Pancreas (tissue), 10 donors: ENCODE measurements around the gene KIAA0825. TPM values are rescaled to one million over a fixed set of nuclear protein-coding genes. Genes with fewer than 3 reads are reported as not detected.

Source experiments
- ATAC-seq, 4 donors: fragments of 200-7000 bp; cut with Tn5 transposase; one replicate each; pipeline versions ENCODE4 v1.8.0 to v1.9.1; 2020; ENCODE audit warnings: mild to moderate bottlenecking in 4 of 4, moderate library complexity in 4 of 4
- DNase-seq, 6 donors: peaks; one replicate each; pipeline ENCODE4 v3.0.0-alpha.2; 2020
- FAIRE-seq: peaks from 2 replicates; lab custom pipeline; 2012; peaks lifted over from hg19 to GRCh38; lab: Jason Lieb, UNC
- H3K27ac ChIP-seq, 4 donors: fragments of 200-600 bp; sonication (generic); 1 replicate in 3 of 4; 2 replicates in 1 of 4; pipeline versions ENCODE4 v1.5.0 to v1.8.0; 2020
- H3K27me3 ChIP-seq, 4 donors: fragments of 200-600 bp; one replicate each; pipeline ENCODE4 v1.8.0; 2021
- H3K36me3 ChIP-seq, 3 donors: fragments of 200-600 bp; sonication (generic) in 1 of 3; one replicate each; pipeline versions ENCODE4 v1.5.0 to v1.8.0; 2020 to 2021
- H3K4me1 ChIP-seq, 3 donors: fragments of 200-600 bp; one replicate each; pipeline ENCODE4 v1.8.0; 2021
- H3K4me3 ChIP-seq, 4 donors: fragments of 200-600 bp; sonication (generic) in 2 of 4; one replicate each; pipeline versions ENCODE4 v1.5.0 to v1.8.0; 2020 to 2021
- H3K9me3 ChIP-seq, 4 donors: fragments of 200-600 bp; one replicate each; pipeline ENCODE4 v1.8.0; 2021
- CTCF ChIP-seq, 4 donors: fragments of 200-600 bp; sonication (generic) in 3 of 4; IDR thresholded peaks; one replicate each; pipeline versions ENCODE4 v1.5.0 to v1.8.0; 2021; ENCODE audit warnings: antibody characterized with exemption in 4 of 4
- WGBS, 2 donors: extraction: QIAGEN DNeasy Blood & Tissue Kit; methylation state at CpG; one replicate each; pipeline ENCODE4 v1.1.7; 2013; 5-methylcytosine and 5-hydroxymethylcytosine counted together
- intact Hi-C, 3 donors: fragments of 100-400 bp; cut with DNase I; formaldehyde crosslinking; loops; one replicate each; pipeline versions ENCODE4 v1.11.1 to v1.14.2; 2022
- polyA plus RNA-seq, 2 donors: library from polyadenylated mRNA; stranded (reverse); fragments of 200-250 nt; gene quantifications; one replicate each; pipeline ENCODE4 v1.2.3, GENCODE V29; 2013
- total RNA-seq, 6 donors: library from RNA; stranded (reverse); fragmentation: NEBNext Ultra II Directional in 4 of 6; extraction: Animal tissue kit (Norgen Biotek cat#: 25700) in 4 of 6; gene quantifications; one replicate each; pipeline versions ENCODE4 v1.2.1 to v1.2.4, GENCODE V29; 2021 to 2023
- donor health status: healthy with polysubstance abuse.
- donor health status: DM: no; HTN: no; CAD: no; lungs with moderate emphysema.
- donor health status: DM: no; HTN: no; CAD: no.
- donor health status: control.
- donor health status: control.
- donor health status: Bipolar disorder and iron deficiency.
- donor health status: DM: yes; HTN: yes; CAD: no.
- donor health status: DM: no; HTN: no; CAD: no.
- donor health status: DM: no; HTN: no; CAD: no.
- donor health status: DM: yes; HTN: yes; CAD: no.

KIAA0825 gene
- total and polyA plus RNA-seq, 8 donors, result 0.33 to 3.1 (median 2.0) TPM

- H3K27ac ChIP-seq, result no peak overlapping the region
- H3K4me3 ChIP-seq, result no peak overlapping the region
- no peaks in the 10 kb centered on the region for H3K27me3 ChIP-seq
- H3K4me1 ChIP-seq, result peaks cover 0 to 5% (median 0%) of the 10 kb centered on the region in 3 donors
- DNase-seq, result no peak
- ATAC-seq, result no peak
- no peaks in the 10 kb centered on the region for H3K36me3 ChIP-seq
- H3K9me3 ChIP-seq, result no peaks in the 10 kb centered on the region
- 91 to 94% methylated on average over 2 of the region's 2 CpGs for whole genome bisulfite sequencing, 2 donors
- intact Hi-C loops, result no loop called here
- TF ChIP-seq CTCF (IDR thresholded peaks at IDR 0.05), result no peak
- FAIRE-seq, result no peak
These were observed 335.3 kb downstream of the KIAA0825 start for GRCh38 chr5:94283093-94283492.

GRCh38 chr5:94281236-94281801, 337.1 kb downstream of the KIAA0825 start:
- H3K27me3 ChIP-seq, result no peaks in the 10 kb centered on the region
- H3K27ac ChIP-seq, result no peak overlapping the region
- no peaks in the 10 kb centered on the region for H3K9me3 ChIP-seq
- 86 to 92% methylated on average over 2 of the region's 2 CpGs for WGBS, 2 donors
- no peaks in the 10 kb centered on the region for H3K36me3 ChIP-seq
- FAIRE-seq (no peak), ATAC-seq (no peak), DNase-seq (no peak)
- no peak for TF ChIP-seq CTCF (IDR thresholded peaks at IDR 0.05)
- no peak overlapping the region for H3K4me3 ChIP-seq
- peaks cover 0 to 5% (median 0%) of the 10 kb centered on the region in 3 donors for H3K4me1 ChIP-seq
- intact Hi-C loops, result no loop called here

GRCh38 chr5:94276751-94277150, 341.7 kb downstream of the KIAA0825 start:
- H3K27me3 ChIP-seq, result no peaks in the 10 kb centered on the region
- H3K4me1 ChIP-seq, result no peaks in the 10 kb centered on the region
- no peaks in the 10 kb centered on the region for H3K36me3 ChIP-seq
- H3K27ac ChIP-seq, result no peak overlapping the region
- DNase-seq, result no peak
- H3K9me3 ChIP-seq, result no peaks in the 10 kb centered on the region
- WGBS, 2 donors, result 83 to 90% methylated on average over 1 of the region's 1 CpG
- intact Hi-C loops, result no loop called here
- no peak overlapping the region for H3K4me3 ChIP-seq
- no peak for FAIRE-seq
- TF ChIP-seq CTCF (IDR thresholded peaks at IDR 0.05), result no peak
- no peak for ATAC-seq

- H3K27ac ChIP-seq, result no peak overlapping the region
- no peak for DNase-seq
- no peaks in the 10 kb centered on the region for H3K36me3 ChIP-seq
- no peak for TF ChIP-seq CTCF (IDR thresholded peaks at IDR 0.05)
- H3K4me1 ChIP-seq, result no peaks in the 10 kb centered on the region
- no peaks in the 10 kb centered on the region for H3K27me3 ChIP-seq
- ATAC-seq, result no peak
- intact Hi-C loops, result no loop called here
- no peaks in the 10 kb centered on the region for H3K9me3 ChIP-seq
- H3K4me3 ChIP-seq, result no peak overlapping the region
- FAIRE-seq, result no peak
- 85 to 94% methylated on average over 1 of the region's 1 CpG for WGBS, 2 donors
These were observed 342.4 kb downstream of the KIAA0825 start for GRCh38 chr5:94276048-94276447.

GRCh38 chr5:94274707-94275106, 343.7 kb downstream of the KIAA0825 start:
- FAIRE-seq (no peak), DNase-seq (no peak), ATAC-seq (no peak)
- WGBS, 2 donors, result 93 to 94% methylated on average over 4 of the region's 4 CpGs
- Histone ChIP-seq H3K4me3 (no peak overlapping the region), H3K4me1 (no peaks in the 10 kb centered on the region), H3K27ac (no peak overlapping the region), H3K36me3 (no peaks in the 10 kb centered on the region), H3K27me3 (no peaks in the 10 kb centered on the region), H3K9me3 (no peaks in the 10 kb centered on the region)
- TF ChIP-seq CTCF (IDR thresholded peaks at IDR 0.05), result no peak
- intact Hi-C loops, result no loop called here
